BJ (cell line): ENCODE measurements around the gene TNPO3. TPM values are rescaled to one million over a fixed set of nuclear protein-coding genes. Genes with fewer than 3 reads are reported as not detected.

Experiments used
- CTCF ChIA-PET: fragments of 350-600 bp; formaldehyde crosslinking; extraction: SDS; loops from one replicate; lab custom pipeline; 2021; ENCODE audit warnings: antibody characterized with exemption, inconsistent platforms; lab: Yijun Ruan, JAX
- POLR2A ChIA-PET: fragments of 300-600 bp; sonication (Branson Sonifier 250); formaldehyde crosslinking; extraction: SDS; loops from one replicate; lab custom pipeline; 2021; ENCODE audit warnings: antibody characterized with exemption; lab: Charles Lee
- DNase-seq: peaks from one replicate; pipeline ENCODE4 v3.0.0-alpha.2; 2011; ENCODE audit warnings: low read depth
- H3K27me3 ChIP-seq: 2 replicates; pipeline ENCODE4 v1.6.0; 2011; ENCODE audit warnings: low read length; ENCODE audit not compliant: control insufficient read depth, insufficient read depth
- H3K36me3 ChIP-seq: 2 replicates; pipeline ENCODE4 v1.5.1; 2011; ENCODE audit warnings: low read length; ENCODE audit not compliant: control insufficient read depth, insufficient read depth
- H3K4me3 ChIP-seq: 2 replicates; pipeline ENCODE4 v1.5.1; 2011; ENCODE audit warnings: low read depth, mild to moderate bottlenecking, control low read depth, low read length
- CTCF ChIP-seq: IDR thresholded peaks from 2 replicates; pipeline ENCODE4 v1.5.1; 2011; ENCODE audit warnings: low read depth, mild to moderate bottlenecking, control low read depth, inconsistent platforms, low read length, moderate library complexity; ENCODE audit not compliant: insufficient read depth
- polyA plus RNA-seq: library from polyadenylated mRNA; depleted of rRNA; stranded (reverse); fragments of >200 nt; gene quantifications from 2 replicates; pipeline ENCODE4 v1.2.3, GENCODE V29; 2011

The TNPO3 gene
- polyA plus RNA-seq, 1 experiment, result 36.2 TPM

GRCh38 chr7:128941323-128941890 lies 113.5 kb downstream of the TNPO3 start:
- H3K27me3 ChIP-seq, result peaks cover 23% of the 10 kb centered on the region
- DNase-seq, result no peak
- POLR2A ChIA-PET, result interaction anchor here (0.6 kb wide), 1 partner anchor 113 kb away, joined by 3 read pairs; no protein-coding TSS in a partner anchor
- CTCF ChIA-PET, result no interaction called here
- H3K36me3 ChIP-seq, result no peaks in the 10 kb centered on the region
- no peak overlapping the region for H3K4me3 ChIP-seq
- no peak for TF ChIP-seq CTCF

- no peak for TF ChIP-seq CTCF
- ChIA-PET CTCF (no interaction called here), POLR2A (interaction anchor here (0.6 kb wide), 1 partner anchor 113 kb away, joined by 3 read pairs; no protein-coding TSS in a partner anchor)
- peaks cover 23% of the 10 kb centered on the region for H3K27me3 ChIP-seq
- no peak for DNase-seq
- H3K36me3 ChIP-seq, result no peaks in the 10 kb centered on the region
- H3K4me3 ChIP-seq, result no peak overlapping the region
Observed at GRCh38 chr7:128940494-128941322, 114.2 kb downstream of the TNPO3 start.

GRCh38 chr7:128939861-128940410 lies 115.0 kb downstream of the TNPO3 start:
- DNase-seq, result no peak
- CTCF ChIA-PET, result interaction anchor here (0.6 kb wide), 1 partner anchor 126 kb away, joined by 3 read pairs; no protein-coding TSS in a partner anchor
- no peak overlapping the region for H3K4me3 ChIP-seq
- TF ChIP-seq CTCF, result no peak
- peaks cover 26% of the 10 kb centered on the region for H3K27me3 ChIP-seq
- POLR2A ChIA-PET, result no interaction called here
- H3K36me3 ChIP-seq, result no peaks in the 10 kb centered on the region

GRCh38 chr7:128939075-128939860 lies 115.6 kb downstream of the TNPO3 start:
- CTCF ChIA-PET, result interaction anchor here (0.6 kb wide), 1 partner anchor 127 kb away, joined by 3 read pairs; no protein-coding TSS in a partner anchor
- no peak overlapping the region for H3K4me3 ChIP-seq
- H3K36me3 ChIP-seq, result no peaks in the 10 kb centered on the region
- DNase-seq, result no peak
- POLR2A ChIA-PET, result no interaction called here
- TF ChIP-seq CTCF, result no peak
- peaks cover 31% of the 10 kb centered on the region for H3K27me3 ChIP-seq
